ENCODE data around the gene LRIF1.

DNA sequence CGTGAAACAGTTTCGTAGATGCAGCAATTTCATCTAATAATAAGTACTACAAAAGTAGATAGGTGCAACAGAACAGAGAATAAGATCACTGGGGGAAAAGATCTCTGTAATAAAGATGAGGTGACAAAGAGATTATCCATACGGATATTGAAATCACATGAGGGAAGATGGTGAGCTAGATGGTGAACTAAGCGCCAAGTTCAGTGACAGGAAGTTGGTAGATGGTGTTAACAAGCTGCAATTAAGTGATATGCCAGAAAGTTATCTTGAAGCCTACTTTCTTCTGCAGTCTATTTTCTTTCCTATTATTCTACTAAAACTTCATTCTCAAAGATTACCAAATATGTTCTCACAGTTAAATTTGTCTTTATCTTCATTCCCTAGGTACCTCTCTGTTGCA, 7.1 kb downstream of the LRIF1 start:
- TF ChIP-seq, protein P1, sequence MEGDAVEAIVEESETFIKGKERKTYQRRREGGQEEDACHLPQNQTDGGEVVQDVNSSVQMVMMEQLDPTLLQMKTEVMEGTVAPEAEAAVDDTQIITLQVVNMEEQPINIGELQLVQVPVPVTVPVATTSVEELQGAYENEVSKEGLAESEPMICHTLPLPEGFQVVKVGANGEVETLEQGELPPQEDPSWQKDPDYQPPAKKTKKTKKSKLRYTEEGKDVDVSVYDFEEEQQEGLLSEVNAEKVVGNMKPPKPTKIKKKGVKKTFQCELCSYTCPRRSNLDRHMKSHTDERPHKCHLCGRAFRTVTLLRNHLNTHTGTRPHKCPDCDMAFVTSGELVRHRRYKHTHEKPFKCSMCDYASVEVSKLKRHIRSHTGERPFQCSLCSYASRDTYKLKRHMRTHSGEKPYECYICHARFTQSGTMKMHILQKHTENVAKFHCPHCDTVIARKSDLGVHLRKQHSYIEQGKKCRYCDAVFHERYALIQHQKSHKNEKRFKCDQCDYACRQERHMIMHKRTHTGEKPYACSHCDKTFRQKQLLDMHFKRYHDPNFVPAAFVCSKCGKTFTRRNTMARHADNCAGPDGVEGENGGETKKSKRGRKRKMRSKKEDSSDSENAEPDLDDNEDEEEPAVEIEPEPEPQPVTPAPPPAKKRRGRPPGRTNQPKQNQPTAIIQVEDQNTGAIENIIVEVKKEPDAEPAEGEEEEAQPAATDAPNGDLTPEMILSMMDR (conservative IDR thresholded peaks at IDR 0.05) = no peak
- TF ChIP-seq ZFX (IDR thresholded peaks at IDR 0.05) = no peak

All from C4-2B (cell line).